ENCODE results near the gene WWOX.
A peak's percentile ranks its signal among the peaks of the same experiment; 100 is the strongest.

Gene WWOX

GRCh38 chr16:78230832-78231231 is 131.4 kb downstream of the WWOX start:
- no peak for FAIRE-seq

GRCh38 chr16:78235168-78235800 is 135.8 kb downstream of the WWOX start:
- FAIRE-seq = no peak

DNA sequence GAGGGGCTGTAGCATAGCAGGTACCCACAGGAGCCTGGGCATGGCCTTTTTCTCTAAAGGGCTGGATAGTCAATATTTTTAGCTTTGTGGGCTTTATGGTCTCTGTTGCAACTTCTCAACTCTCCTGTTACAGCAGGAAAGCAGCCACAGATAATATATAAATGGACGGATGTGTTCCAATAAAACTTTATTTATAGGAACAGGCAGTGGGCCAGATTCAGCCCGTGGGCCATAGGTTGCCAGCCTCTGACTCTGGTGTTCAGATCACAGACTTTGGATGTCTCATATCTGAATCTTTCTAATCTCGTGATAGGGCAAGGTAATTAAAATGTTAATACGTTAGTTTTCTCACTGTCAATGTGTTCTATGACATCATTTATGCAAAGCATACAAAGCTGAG is 136.4 kb downstream of the WWOX start:
- FAIRE-seq = no peak

DNA sequence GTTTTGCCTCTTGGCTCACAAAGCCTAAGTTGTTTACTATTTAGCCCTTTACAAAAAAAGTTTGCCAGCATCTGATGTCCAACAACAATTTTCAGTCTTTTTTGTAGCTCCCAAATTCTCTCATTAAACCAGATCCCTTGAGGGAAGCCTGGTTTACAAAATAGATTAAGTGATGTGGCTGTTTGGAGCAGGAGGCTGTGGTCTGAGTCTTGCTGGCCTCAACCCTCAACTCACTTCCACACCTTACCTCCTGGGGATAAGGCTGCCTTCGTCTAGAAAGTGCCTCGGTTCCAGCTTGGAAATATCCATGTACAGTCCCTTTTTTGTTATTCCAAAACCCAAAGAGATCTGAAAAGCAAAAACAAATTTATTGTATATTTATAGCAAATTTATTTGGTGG is 138.4 kb downstream of the WWOX start:
- FAIRE-seq = no peak

GRCh38 chr16:78240459-78241222 is 141.2 kb downstream of the WWOX start:
- FAIRE-seq = no peak

DNA sequence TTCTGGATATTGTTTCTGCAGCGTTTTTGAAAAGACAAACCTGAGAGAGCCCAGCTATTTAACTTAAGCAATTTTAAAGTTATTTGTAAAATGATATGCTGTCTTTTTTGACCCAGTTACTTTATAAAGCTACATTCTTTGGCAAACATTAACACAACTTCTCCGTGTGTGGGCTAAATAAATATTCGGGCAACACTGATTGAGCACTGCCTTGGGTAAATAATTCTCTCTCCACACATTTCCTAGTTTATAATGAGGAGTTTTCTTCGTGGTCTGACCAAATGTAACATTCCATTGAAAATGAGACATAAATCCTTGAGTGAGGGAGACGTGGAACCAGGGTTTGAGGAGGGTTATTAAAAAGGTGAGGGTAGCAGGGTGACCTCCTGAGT is 142.8 kb downstream of the WWOX start:
- FAIRE-seq = peak; percentile 91

DNA sequence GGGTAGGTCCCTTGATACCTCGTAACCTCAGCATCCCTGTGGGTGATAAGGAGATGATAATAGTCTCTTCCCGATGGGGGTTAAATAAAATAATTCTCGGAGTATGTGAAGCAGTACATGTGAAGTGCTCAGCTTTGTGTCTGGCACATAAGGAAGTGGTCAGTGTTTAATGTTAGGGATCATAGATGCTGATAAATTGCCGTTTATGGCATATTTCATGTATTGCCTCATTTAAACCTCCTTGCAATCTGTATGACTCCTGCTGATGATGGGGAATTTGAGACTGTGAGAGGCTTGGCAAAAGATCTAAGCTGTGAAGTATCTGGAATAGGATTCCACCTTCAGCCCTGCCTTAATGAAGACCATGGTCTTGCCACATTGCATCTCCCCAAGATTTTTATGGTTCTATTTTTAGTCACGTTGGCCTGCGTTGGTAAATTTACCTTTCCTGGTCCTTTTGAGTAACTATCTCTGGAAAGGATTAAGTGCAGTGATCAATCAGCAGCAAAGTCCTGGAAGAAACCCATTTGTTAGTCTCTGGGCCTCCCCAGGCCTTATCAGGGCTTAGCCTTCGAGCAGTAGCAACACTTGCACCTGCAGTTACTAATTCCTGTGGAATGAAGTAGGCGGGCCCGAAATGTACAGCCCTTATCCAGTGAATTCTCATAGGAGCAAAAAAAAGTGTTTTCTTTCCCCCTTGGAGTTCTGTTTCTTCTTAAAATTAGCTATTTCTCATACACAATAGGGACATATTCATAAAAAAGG is 144.9 kb downstream of the WWOX start:
- FAIRE-seq = no peak

- no peak for FAIRE-seq
Observed at GRCh38 chr16:78246559-78246958, 147.1 kb downstream of the WWOX start.

GRCh38 chr16:78249056-78249455 is 149.6 kb downstream of the WWOX start:
- FAIRE-seq = no peak

DNA sequence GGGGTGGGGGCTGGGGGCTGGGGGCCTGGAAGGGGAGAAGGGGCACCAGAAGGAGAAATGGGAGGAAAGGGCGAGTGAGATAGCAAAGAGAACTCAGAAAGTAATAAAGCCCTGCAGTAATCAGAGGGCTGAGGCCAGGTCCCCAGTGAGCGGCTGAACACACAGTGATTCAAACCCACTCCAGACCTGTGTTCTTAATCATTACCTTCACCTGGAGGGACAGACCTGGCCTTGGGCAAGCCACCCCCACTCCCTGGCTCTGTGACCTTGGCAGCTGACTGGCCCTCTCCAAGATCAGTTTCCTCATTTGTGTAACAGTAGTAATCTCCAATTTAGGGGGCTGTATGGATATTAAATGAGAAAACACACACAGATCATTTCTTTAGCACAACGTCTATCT is 150.4 kb downstream of the WWOX start:
- FAIRE-seq = no peak

DNA sequence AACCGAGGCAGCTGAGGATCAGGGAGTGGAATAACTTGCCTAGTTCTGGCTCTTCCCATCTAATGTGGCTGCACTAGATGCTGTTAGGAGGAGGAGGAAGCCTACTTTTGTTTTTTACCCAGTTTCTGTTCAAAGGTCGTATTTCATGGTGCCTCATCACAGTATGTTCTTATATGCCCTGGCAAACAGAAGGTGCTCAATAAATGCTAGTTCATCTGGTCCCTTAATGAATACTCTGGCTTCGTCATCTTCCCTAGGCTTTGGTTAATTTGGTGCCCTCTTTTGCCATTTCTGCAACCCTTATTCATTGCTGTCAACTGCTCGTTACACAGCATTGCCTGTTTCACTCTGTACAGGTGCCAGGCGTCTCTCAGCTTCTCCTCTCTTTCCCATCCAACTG is 151.7 kb downstream of the WWOX start:
- FAIRE-seq = no peak

DNA sequence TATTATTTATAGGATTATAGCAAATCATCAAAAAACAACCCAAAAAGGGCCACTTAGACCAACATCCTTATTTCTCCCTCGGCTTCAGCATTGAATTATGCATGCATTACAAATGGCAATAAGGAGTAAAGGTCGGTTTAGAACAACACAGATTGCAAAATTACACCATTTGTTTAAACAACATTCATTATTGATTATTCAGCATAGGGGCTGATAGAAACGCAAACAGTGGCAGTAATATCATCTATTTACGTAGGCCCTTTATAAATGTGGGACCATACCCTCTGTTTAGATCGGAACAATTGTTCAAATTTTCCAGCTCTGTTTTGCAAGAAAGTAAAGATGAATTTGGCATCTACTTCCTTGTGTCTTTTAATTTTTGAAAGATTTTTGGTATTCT is 153.3 kb downstream of the WWOX start:
- FAIRE-seq = no peak

GRCh38 chr16:78254841-78255240 is 155.4 kb downstream of the WWOX start:
- FAIRE-seq = no peak

DNA sequence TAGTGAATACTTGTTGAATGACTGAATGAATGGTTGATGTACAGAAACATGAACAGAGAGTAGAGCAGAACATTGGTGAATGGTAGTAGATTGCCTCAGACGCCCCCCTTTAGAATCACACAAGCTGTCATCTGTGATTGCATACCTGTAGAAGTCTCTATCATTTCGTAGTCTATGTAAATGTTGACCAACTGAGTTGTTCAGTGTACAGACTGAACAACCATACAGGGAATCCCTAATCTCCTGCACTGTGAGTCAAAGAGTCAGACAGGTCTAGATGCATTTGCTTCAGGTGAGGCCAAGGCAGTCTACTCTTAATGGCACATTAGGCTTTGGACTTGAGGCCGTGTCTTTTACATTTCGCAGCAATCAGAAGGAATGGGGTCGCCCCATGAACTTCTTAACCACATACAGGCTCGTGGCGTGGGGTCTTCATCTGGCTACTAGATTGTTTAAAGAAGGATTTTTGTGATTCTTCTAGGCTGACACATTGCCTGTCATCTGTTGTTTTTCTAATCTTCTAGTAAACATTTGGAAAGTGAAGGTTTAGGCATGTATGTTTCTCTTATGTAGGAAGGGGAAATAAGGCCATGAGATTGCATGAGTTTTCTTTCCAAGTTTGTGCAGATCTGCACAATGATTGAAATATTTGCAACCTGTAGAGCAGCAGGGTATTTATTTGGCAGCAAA is 157.4 kb downstream of the WWOX start:
- FAIRE-seq = no peak

DNA sequence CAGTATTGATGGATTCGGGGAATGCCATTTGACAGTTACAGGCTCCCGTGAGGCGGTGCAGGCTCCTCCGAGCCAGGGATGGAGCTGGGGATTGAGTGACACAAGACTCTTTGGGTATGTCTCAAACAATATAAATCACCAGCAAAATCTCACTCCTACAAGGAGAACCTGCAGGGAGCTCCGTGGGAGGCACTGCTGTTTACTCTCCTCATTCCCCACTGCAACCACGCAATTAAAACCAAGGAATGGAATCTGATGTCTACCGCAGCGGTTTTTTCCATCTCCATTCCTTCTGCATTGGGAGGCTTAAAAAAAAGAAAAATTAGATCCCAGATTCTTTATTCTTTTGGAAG is 157.9 kb downstream of the WWOX start:
- peak; percentile 59 for FAIRE-seq

GRCh38 chr16:78258375-78259065 is 159.1 kb downstream of the WWOX start:
- FAIRE-seq = peak; percentile 98

- no peak for FAIRE-seq
Observed at GRCh38 chr16:78259873-78260272, 160.4 kb downstream of the WWOX start.

DNA sequence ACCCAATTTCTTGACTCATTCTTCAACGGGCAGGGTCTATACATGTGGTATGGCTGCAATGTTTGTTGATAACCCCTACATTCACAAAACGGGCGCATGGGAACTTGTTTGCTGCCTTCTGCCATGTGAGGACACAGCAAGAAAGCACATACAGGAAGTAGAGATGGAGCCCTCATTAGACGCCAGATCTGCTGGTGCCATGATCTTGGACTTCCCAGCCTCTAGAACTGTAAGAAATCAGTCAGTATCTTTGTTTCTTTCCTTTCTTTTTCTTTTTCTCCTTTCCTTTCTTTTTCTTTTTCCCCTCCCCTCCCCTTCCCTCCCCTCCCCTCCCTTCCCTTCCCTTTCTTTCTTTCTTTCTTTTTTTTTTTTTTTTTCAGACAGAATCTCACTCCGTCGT is 165.2 kb downstream of the WWOX start:
- no peak for FAIRE-seq

GRCh38 chr16:78269256-78269655 is 169.8 kb downstream of the WWOX start:
- FAIRE-seq = no peak

- no peak for FAIRE-seq
Observed at GRCh38 chr16:78271981-78272380, 172.5 kb downstream of the WWOX start.

DNA sequence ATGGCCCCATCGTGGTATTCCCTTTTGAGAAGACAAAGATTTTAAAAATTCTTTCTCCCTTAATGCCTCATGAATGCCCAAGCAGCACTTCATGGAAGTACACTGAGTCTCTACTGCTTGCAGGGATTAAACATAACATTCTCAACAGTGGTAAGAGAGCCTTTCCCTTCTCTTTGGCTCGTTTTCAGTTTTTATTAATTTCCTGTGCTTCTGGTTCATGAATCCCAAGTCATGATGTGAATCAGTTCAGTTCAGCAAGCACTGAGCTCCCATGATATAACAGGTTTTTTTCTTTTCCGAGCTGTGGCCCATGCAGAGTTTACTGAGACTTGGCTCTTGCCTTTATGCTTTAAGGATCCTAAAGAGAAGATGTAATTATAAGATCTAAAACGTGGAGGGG is 175.3 kb downstream of the WWOX start:
- no peak for FAIRE-seq

- no peak for FAIRE-seq
Observed at GRCh38 chr16:78275420-78275819, 176.0 kb downstream of the WWOX start.
